ENCODE results near the gene C2CD2L.

DNA sequence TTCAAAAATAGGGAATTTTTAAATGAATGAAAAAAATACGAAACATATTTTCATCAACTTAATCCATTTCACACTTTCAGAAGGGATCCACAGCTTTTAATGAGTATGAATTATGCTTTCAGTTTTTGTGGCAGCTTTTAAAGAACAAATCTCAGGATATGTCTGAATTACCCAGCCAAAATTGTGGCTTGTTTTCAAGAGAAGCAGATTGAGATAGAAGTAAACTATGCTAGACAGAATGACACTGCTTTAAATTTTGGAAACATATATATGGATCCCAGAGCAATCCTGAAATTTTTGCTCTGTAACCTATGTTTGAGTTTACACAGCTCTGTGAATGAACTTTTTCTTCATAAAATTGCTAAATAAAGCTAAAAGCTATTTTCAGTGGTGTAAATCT, 11.8 kb downstream of the C2CD2L start:
- TF ChIP-seq, protein P1, sequence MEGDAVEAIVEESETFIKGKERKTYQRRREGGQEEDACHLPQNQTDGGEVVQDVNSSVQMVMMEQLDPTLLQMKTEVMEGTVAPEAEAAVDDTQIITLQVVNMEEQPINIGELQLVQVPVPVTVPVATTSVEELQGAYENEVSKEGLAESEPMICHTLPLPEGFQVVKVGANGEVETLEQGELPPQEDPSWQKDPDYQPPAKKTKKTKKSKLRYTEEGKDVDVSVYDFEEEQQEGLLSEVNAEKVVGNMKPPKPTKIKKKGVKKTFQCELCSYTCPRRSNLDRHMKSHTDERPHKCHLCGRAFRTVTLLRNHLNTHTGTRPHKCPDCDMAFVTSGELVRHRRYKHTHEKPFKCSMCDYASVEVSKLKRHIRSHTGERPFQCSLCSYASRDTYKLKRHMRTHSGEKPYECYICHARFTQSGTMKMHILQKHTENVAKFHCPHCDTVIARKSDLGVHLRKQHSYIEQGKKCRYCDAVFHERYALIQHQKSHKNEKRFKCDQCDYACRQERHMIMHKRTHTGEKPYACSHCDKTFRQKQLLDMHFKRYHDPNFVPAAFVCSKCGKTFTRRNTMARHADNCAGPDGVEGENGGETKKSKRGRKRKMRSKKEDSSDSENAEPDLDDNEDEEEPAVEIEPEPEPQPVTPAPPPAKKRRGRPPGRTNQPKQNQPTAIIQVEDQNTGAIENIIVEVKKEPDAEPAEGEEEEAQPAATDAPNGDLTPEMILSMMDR (IDR thresholded peaks at IDR 0.05): no peak
- TF ChIP-seq POLR2A (IDR thresholded peaks at IDR 0.05): no peak
